Measurements from ENCODE around the gene SLC24A4.

SLC24A4 gene

DNA sequence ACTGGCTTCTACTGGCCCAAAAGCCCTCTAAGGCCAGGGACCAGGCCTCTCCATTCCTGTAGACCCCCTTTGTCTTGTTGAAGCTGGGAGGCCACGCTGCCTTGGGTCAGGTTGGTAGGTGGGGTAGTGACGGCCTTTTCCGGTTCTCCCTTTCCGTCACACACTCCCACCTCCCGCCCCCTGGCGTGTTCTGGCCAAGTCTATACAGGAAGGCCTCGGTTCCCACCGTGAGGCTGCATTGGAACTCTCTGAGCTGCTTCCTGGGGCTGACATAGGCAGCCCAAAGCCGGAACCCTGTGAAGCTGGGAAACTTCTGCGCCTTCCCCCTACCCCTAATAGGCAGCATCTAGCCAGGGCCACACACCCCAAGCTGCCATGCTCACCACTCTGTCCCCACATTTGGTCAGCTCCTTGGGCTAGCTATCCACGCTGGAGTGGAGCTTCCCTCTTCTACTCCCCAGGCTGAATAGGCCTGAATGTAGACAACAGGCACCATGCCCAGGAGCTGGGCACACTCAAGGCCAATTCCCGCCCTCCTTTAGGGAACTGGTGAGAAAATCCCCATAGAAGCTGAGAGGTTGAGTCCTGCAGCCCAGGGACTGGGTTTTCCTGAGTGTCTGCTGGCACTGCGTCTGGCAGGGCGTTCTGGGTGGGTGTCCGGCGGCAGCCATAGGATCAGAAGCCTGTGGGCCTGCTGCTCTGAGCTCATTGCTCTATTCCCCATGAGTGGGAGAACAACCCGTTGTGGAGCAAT is 226.3 kb downstream of the SLC24A4 start:
- H3K4me3 ChIP-seq (ENCODE audit: low read depth, low read length), result no peak overlapping the region
- no peak for DNase-seq (ENCODE audit: low read depth)

DNA sequence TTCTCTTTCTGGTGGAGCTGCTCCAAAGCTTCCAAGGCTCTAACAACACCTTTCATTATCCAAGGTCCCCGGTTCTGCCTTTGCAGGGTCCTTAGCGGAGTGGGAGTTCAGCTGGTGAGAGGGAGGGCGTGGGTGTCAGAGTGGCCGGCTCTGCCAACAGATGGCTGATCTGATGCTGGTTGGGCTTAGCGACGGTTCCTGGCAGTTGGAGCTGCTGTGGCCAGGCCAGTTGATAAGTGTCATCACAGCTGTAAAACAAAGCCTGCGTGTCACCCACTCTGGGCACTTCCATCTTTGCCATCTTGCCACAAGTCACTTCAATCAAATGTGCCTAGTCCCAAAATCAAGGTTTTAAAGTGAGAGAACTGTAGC is 226.9 kb downstream of the SLC24A4 start:
- no peak overlapping the region for H3K4me3 ChIP-seq (ENCODE audit: low read depth, low read length)
- DNase-seq (ENCODE audit: low read depth), result no peak

All from skeletal muscle cell (primary cell).